ENCODE data around the gene TAS2R1.
A peak's percentile ranks its signal among the peaks of the same experiment; 100 is the strongest.
"Not testable (repeated sequence)": the region's sequence is repeated elsewhere in the genome, so short reads cannot be mapped to it uniquely, and the experiment has no call there.

Gene TAS2R1

DNA sequence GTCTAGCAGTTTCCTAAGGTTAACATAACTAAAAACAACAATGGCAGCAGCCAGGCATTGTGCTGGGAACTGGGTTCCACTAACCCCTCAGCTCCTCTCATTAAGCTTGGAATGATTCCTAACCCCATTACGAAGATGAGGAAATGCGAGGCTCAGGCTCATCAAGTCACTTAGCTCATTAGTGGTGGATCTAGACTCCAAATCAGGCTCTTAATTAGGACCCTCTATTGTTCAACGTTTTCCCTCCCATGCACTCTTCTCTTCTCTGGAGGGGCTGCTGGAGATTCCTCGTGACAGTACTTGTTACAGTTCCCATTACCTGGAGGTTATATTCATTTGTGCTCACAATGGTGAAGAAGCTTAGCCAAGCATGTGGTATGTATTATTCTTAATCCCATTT is 6.5 kb downstream of the TAS2R1 start:
- no peak for DNase-seq (ENCODE audit: low spot score)

DNA sequence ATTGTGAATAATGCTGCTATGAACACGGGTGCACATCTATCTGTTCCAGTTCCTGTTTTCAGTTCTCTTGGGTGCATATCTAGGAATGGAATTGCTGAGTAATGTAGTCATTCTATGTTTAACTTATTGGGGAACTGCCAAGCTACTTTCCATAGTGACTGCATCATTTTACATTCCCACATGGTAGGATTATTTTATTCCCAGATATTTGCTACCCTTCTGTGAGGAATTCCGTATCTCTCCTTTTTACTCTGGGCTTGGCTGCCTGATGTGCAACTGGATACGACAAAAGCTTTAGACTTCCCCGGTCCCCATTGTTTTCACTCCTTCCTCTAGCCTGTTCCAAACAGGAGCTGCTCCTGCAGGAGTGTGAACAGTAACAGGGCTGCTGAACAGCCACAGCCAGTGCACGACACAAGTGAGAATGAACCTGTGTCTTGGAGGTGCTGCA is 7.2 kb downstream of the TAS2R1 start:
- DNase-seq (ENCODE audit: low spot score) = no peak

DNA sequence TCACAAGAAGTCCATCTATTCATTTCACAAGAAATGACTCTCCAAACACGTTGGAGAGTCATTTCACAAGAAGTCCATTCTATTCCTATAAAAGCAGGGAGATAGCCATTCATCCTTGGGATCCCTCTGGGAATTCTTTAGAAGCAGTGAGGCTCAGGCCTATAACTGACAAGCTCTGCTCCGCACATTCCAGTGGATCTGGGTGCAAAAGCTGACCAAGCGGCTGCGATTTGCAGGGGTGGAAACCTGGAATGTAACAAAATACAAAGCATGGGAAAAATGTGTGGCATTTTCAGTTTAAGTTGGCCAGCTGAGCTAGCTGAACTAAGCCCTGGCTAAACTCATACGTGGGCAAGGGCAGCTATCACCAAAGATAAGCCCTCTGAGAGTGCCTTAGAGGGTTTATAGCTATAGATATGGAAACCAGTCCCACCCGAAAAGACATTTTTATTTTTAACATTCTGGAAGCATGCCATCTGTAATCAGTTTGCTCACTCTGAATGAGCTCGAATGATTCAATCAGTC is 8.7 kb downstream of the TAS2R1 start:
- no peak for DNase-seq (ENCODE audit: low spot score)

DNA sequence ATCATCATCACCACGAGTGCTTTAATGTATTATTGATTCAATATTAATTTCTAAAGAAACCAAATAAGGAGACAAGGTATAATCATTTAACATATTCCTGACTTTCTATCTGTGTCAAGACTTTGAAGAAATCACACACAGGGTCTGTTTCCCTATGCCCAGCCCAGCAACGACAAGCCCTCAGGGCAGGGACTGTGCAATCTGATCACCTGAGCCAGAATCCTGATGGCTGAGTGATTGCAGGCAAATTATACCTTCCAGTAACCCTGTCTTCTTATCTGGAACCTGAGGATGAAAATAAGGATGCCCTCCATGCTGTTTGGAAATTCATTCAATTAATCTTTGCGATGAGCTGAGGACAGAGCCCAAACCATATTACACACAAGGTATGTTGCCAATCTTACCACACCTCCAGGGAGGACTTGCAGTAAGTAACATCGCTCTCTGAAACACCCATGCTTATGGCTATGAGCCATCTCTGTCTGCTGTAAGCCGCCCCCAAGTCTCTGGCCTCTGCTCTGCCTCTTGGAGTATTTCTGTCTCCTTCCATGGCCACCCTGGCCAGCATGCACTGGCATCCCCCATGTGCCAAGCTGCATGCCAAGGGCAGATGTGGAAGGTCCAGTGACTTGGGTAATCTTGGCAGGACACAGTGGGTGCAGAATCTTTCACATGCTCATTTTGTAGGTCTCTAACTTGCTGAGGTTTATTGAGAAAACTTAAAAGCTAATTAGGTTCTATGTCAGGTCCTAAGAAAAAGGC is 10.6 kb downstream of the TAS2R1 start:
- no peak for DNase-seq (ENCODE audit: low spot score)

DNA sequence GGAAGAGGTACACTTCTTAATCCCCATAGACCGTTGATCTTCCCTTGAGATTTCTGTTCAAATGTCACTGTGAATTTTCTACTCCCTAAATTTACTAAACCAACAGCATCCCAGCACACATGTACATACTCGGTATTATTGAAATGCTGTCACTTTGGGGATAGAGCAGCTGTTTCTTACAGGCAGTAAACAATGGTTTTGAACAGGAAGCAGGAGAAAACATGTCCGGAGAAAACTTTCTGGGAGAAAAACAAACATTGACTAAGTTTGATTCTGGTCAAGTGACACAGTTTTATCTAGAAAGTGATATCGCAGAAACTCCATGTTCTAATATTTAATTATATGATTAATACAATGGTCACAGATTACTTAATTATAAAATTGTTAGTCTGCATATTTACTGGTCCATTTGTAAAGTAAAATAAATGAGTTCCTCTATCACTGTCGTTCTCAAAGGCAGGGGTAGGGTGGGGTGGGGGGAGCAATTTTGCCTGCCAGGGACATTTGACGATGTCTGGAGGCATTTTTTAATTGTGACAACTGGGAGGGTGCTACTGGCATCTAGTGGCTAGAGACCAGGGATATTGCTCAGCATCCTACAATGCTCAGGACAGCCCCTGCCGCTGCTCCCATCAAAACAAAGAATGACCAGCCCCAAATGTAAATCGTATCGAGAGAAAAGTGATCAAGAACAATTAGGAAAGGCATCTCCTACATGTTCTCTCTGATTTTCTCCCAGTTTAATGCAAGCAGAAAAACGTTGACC is 12.2 kb downstream of the TAS2R1 start:
- DNase-seq (ENCODE audit: low spot score) = no peak

DNA sequence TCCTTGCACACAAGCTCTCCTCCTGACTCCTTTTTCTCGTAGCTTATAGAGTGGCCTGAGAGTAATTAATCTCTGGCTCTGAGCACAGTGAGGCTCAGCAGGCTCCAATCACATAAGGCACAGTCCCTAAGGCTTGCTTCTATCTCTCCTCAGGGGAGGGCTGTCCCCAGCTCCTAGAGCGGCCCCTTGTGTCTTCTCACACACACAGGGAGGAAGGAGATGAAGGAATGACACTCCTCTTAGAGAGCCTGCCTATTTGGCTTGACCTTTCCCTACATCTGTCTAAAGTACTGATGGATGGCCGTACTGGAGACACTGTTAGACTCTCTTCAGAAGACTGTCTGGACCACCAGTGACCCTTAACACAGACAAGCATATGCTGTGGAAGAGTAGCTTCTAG is 12.9 kb downstream of the TAS2R1 start:
- DNase-seq (ENCODE audit: low spot score) = peak; percentile 38

DNA sequence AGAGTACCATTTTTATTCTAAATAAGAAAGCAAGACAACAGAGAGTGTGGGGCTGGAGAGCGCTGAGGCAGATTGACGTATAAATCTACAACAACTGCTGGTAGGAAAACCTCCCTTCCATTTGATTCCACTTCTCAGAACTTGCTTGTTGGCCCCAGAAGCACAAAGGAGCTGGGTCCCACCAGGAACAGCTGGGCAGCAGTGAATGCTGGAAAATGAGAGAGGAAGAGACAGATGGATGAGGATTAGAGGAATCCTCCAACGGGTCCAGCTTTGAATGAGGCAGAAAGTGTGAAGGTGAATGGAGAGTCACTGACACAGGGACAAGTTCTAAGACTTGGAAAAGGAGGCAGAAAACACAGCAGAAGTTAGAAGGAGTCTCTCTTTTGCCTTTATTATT is 14.8 kb downstream of the TAS2R1 start:
- DNase-seq (ENCODE audit: low spot score) = no peak

DNA sequence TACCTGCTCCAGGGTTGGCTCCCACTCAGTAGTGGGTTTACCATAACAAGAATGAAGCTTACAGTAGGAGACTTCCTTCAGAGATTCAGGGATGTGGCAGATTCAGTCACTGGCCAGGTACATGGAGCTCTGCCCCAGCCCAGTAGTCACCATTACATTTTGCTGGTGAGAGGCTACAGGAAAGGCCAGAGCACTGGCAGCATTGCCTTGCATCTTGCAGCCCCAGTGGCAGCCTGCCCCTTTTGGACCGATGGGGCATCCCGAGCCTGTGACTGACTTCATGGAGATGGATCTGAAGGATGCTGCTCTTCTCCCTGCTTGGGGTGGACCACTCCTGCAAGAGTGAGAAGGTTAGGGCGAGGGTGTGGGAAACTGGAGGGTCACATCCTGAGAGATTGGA is 16.8 kb downstream of the TAS2R1 start:
- DNase-seq (ENCODE audit: low spot score) = no peak

DNA sequence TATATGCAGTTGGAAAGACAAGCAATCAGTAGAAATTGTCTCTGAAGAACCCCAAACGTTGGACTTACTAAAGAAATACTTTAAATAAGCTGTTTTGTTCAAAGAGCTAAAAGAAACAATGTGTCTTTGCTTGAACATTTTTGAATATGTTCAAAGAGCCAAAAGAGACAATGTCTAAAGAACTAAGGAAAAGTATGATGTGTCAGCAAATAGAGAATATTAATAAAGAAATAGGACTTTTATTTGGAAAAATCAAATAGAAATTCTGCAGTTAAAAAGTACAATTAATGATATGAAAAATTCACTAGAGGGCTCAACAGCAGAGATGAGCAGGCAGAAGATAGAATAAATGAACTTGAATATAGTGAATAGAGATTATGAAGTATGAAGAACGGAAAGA is 19.2 kb downstream of the TAS2R1 start:
- DNase-seq (ENCODE audit: low spot score) = no peak

DNA sequence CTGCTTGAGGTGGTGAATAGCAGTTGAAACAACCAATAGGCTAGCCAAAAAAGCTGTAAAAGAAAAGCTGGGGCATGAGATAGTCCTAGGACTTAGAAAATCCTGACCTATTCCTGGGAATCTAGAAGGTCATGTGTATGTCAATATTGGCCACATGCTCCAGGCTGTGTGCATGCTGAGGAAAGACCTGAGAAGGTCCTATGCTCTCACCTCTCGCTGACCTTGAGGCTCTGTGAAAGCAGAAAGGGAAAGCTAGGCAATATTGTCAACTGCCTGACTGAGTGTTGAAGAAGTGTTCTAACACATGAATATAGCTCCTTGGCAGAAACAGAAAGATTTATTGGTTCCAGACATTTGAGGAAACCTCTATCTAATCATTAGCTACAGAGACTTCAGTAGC is 19.8 kb downstream of the TAS2R1 start:
- no peak for DNase-seq (ENCODE audit: low spot score)

DNA sequence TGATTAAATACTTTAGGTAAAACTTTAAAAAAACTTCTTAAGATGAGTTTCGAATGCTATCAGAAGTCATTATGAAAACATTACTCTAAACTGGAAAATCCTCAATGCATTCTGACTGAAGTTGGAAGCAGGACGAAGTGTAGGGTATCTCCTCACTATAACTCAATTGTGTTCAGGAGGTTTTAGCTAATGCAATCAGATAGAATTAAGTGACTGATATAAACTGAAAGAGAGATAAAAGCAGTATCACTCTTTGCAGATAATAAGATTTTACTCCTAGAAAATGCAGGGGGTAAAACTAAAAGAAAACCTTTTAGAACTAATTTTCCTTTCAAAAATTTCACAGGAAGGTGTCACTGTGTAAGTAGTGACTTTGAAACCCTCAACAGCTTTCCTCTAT is 22.1 kb downstream of the TAS2R1 start:
- peak; percentile 50 for DNase-seq (ENCODE audit: low spot score)

DNA sequence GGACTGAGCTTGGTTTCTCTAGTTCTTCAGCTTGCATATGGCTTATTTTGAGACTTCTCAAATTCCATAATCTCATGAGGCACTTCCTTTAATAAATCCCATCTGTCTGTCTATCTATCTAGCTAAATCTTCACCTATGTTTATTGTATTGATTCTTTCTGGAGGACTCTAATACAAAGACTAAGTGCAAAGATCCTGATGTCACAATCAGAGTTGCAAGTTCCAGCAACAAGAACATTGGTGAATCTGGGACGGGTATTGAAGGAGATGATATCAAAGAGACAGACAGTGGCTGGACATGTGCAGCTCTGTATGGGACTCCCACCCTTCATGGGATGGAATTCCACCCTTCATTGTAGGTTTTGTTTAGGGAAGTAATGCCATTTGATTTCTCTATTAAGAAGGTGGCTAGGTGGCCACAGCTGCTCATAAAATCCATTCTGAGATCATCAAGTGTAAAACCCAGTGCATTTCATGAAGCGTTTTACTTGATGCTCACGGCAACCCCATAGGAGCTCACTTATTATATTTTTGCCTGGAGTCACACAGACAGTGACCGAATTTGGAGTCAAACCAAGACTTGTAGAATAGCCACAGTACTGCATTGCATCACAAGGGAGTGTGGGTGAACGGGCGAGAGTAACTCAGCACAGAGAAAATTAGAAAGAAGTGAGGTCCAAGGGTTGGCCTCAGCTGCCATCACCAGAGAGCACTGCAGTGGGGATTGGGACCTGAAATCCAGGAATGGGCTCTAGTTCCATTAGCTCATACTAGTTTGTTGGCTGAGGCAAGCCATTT is 24.9 kb downstream of the TAS2R1 start:
- no peak for DNase-seq (ENCODE audit: low spot score)

DNA sequence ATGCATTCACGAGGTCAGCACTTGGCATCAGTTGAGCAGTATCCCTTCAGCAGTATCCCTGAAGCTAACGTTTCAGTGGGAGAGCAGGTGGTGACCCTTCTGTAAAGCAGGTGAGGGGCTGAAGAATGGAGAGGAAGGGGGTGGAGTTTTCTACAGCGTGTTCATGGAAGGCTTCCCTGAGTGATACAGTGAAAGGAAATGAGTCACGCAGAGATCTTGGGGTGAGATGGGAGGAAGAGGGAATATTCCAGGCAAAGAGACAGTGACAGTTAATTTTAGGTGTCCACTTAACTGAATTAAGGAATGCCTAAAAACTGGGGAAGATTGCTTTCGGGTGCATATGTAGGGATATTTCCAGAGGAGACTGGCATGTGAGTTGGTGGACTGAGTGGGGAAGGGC is 25.7 kb downstream of the TAS2R1 start:
- no peak for DNase-seq (ENCODE audit: low spot score)

DNA sequence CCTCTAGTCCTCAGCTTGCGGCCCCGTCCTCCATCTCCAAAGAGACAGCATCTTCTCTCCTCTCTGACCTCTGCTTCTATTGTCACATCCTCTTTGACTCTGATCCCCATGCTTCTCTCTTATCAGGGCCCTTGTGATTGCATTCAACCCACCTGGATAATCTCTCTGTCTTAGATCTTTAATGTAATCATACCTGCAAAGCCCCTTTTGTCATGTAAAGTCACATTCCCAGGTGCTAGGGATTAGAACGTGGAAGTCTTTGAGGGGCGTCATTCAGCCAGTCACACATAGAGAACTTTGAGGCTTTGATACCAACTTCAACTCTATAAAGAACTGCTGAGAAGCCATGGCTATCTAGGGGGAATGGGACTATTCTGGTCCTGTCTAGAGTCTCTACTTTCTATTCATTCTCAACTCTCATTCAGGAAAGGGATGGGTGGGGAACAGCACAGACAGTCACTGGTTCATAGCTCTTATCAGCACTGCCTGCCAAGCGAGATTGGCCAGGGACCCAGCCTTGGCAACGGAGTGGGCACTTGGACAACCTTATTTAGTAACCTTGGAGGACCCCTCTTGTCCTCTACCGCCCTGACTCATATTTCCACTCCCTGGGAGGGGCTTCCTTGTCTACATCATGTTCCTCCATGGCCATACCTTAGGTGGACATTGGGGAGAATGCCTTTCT is 29.0 kb downstream of the TAS2R1 start:
- DNase-seq (ENCODE audit: low spot score) = no peak

DNA sequence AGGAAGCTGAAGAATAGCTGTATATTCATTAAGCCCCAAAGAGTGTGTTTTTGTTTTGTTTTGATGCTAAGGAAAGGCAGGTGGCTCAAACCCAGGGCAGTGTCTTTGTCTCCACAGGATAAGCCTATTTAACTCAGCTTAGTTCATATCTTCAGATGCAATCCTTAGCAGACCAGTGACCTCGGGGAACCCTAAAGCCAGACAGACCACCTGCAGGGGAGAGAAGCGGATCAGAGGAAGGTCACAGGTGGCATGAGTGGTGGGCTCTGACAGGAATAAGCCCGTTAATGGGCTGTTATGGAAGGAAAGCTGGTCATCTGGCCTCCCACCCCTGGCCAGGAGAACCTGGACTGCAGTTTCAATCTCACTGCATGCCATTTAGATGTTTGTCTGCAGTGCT is 30.8 kb downstream of the TAS2R1 start:
- no peak for DNase-seq (ENCODE audit: low spot score)

DNA sequence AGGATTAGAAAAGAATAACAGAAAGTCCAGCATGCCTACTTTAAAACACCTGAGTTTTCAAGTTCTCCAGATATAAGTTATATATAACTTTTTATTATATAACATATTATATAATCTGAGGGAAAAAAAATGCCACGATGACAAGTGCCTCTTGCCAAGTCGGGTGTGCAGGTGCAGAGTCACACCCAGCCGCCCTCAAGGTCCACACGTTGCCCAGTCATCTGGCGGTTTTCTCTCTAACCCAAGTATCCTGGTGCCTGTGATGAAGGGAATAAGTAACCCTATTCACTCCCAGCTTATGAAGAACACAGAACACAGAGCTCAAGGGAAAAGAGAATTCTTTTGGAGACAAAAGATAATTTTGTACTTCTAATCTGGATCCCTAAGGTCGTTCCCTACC is 31.8 kb downstream of the TAS2R1 start:
- DNase-seq (ENCODE audit: low spot score) = not testable (repeated sequence)

DNA sequence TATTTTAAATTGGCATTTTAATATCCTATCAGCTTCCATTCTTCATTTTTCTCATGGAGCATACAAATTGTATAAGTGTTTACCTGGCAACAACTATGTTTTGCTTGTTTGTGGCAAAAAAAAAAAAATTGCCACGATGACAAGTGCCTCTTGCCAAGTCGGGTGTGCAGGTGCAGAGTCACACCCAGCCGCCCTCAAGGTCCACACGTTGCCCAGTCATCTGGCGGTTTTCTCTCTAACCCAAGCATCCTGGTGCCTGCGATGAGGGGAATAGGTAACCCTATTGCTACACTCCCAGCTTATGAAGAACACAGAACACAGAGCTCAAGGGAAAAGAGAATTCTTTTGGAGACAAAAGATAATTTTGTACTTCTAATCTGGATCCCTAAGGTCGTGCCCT is 32.8 kb downstream of the TAS2R1 start:
- DNase-seq (ENCODE audit: low spot score) = not testable (repeated sequence)

DNA sequence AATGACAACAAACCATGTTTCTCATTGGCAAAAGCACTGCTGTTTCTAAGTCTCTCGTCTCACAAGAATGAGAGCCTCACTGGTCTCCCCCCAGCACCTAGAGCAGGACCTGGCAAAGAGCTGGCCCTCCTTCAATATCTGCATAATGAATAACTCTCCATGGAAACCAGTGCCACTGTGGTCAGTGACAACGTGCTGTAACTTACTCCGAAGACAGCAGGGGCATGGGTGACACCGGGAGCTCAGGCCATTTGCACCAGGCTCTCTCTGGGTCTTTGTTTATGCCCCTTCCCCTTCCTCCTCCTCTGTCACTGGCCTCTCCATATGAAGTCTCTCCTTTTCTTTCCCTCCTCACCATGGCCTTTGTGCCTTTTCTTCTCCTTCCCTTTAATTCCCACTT is 33.3 kb downstream of the TAS2R1 start:
- DNase-seq (ENCODE audit: low spot score) = no peak

DNA sequence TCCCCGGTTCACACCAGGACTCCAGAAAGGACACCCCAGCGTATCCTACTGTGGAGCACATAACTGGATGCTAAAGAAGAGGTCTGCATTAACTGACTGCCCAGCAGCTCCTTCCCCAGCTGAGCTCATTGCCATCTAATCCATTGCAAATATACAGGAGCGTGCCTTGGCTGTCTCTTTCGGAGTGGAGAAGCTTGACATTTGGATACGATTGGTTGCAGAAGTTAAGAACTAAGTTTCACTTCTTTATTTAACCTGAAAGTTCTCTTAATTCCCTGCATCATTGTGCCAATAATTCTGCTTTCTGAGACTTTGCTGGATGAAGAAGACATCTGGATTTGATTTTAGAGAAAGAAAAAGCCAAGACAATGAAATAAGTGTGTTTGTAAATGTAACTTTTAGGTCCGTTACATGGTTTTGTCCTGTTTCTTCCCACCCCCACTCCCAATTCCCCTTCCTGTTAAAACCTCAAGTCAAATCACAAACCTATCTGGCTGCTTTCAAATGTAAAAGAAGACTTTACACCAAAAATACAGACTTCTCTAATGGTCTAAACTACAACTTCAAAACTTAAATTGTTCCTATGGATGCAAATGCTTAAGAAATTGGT is 33.9 kb downstream of the TAS2R1 start:
- DNase-seq (ENCODE audit: low spot score) = no peak

DNA sequence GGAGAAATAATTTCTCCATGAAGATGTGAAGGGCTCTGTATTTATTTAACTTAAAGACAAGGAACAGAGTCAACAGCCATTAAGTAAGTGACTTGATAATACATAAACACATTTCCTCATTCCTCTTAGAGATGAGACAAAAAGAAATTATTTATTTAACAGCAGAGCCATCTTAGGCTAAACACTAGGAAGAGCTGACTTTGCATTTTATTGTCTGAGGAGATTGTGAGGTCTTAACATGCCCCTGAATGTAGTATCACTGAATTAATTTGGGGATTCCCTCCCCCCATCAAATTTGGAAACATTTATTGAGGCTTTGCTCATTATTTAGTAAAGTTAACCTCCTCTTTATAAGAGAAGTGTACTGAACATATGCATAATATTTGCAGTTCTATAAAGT is 35.2 kb downstream of the TAS2R1 start:
- DNase-seq (ENCODE audit: low spot score) = no peak
